Vagina (tissue), 2 donors: Measurements from ENCODE around the gene ZNF443. TPM values are rescaled to one million over a fixed set of nuclear protein-coding genes. Genes with fewer than 3 reads are reported as not detected.
"Not testable (repeated sequence)": the region's sequence is repeated elsewhere in the genome, so short reads cannot be mapped to it uniquely, and the experiment has no call there.

ENCODE experiments used
- DNase-seq, 2 donors: peaks; one replicate each; pipeline ENCODE4 v3.0.0-alpha.2; 2017; ENCODE audit errors: extremely low spot score in 2 of 2
- H3K27ac ChIP-seq: fragments of 200-600 bp; sonication (generic); one replicate; pipeline ENCODE4 v1.5.1; 2019
- H3K27me3 ChIP-seq: fragments of 200-600 bp; sonication (generic); one replicate; pipeline ENCODE4 v1.5.1; 2019
- H3K36me3 ChIP-seq, 2 donors: fragments of 200-600 bp; sonication (generic); one replicate each; pipeline ENCODE4 v1.5.1; 2017 to 2019
- H3K4me1 ChIP-seq: fragments of 200-600 bp; sonication (generic); one replicate; pipeline ENCODE4 v1.5.1; 2019
- H3K4me3 ChIP-seq, 2 donors: fragments of 200-600 bp; sonication (generic); 1 replicate in 1 of 2; 2 replicates in 1 of 2; pipeline ENCODE4 v1.5.1; 2016 to 2019
- H3K9me3 ChIP-seq: fragments of 200-600 bp; sonication (generic); one replicate; pipeline ENCODE4 v1.5.1; 2019
- CTCF ChIP-seq, 3 experiments: fragments of 450-650 bp in 2 of 3; fragments of 200-600 bp in 1 of 3; sonication (generic) in 1 of 3; IDR thresholded peaks; one replicate each; pipeline ENCODE4 v1.5.1; 2017 to 2019; ENCODE audit warnings: antibody characterized with exemption in 3 of 3, mild to moderate bottlenecking in 2 of 3, moderate library complexity in 2 of 3
- POLR2A ChIP-seq, 2 donors: fragments of 450-650 bp; IDR thresholded peaks; one replicate each; pipeline ENCODE4 v1.6.1; 2017; ENCODE audit warnings: antibody characterized with exemption in 2 of 2, mild to moderate bottlenecking in 2 of 2, moderate library complexity in 2 of 2
- POLR2AphosphoS5 ChIP-seq, 2 donors: sonication (generic); formaldehyde crosslinking; IDR thresholded peaks; one replicate each; pipeline ENCODE4 v1.9.0; 2017; ENCODE audit warnings: antibody characterized with exemption in 2 of 2, mild to moderate bottlenecking in 2 of 2, low read depth in 1 of 2; ENCODE audit not compliant: insufficient read depth in 1 of 2
- intact Hi-C: fragments of 100-400 bp; cut with DNase I; formaldehyde crosslinking; loops from one replicate; pipeline ENCODE4 v1.15.1; 2023
- total RNA-seq: library from RNA; depleted of rRNA; stranded (reverse); fragments of >200 nt; gene quantifications from one replicate; pipeline ENCODE4 v1.2.3, GENCODE V29; 2016

ZNF443 gene
- total RNA-seq, 1 donor from 2014 or later, result 5.9 TPM

GRCh38 chr19:12465211-12465610 is 24.4 kb upstream of the ZNF443 start:
- H3K4me3 ChIP-seq, result no peak overlapping the region
- peaks cover 54% of the 10 kb centered on the region for H3K9me3 ChIP-seq
- no peaks in the 10 kb centered on the region for H3K27me3 ChIP-seq
- H3K36me3 ChIP-seq, result peaks cover 0 to 35% of the 10 kb centered on the region in 2 donors
- no peak overlapping the region for H3K27ac ChIP-seq
- TF ChIP-seq CTCF (IDR thresholded peaks at IDR 0.05), result no peak
- no peak for TF ChIP-seq POLR2A (IDR thresholded peaks at IDR 0.05)
- no peak for TF ChIP-seq POLR2AphosphoS5 (IDR thresholded peaks at IDR 0.05; ENCODE audit: insufficient read depth in 1 of 2, low read depth in 1 of 2)
- intact Hi-C loops, result no loop called here
- H3K4me1 ChIP-seq, result no peaks in the 10 kb centered on the region
- no peak for DNase-seq

- no peak for TF ChIP-seq POLR2A (IDR thresholded peaks at IDR 0.05)
- no peak for TF ChIP-seq POLR2AphosphoS5 (IDR thresholded peaks at IDR 0.05; ENCODE audit: insufficient read depth in 1 of 2, low read depth in 1 of 2)
- TF ChIP-seq CTCF (IDR thresholded peaks at IDR 0.05), result no peak
- Histone ChIP-seq H3K36me3 (peaks cover 0 to 35% of the 10 kb centered on the region in 2 donors), H3K9me3 (peaks cover 56% of the 10 kb centered on the region)
Observed at GRCh38 chr19:12464769-12465168, 23.9 kb upstream of the ZNF443 start.

GRCh38 chr19:12464139-12464538 is 23.3 kb upstream of the ZNF443 start:
- intact Hi-C loops, H3K27me3 ChIP-seq, H3K4me1 ChIP-seq, H3K27ac ChIP-seq, H3K4me3 ChIP-seq, DNase-seq: not testable (repeated sequence)
- peaks cover 0 to 35% of the 10 kb centered on the region in 2 donors for H3K36me3 ChIP-seq
- H3K9me3 ChIP-seq, result peaks cover 55% of the 10 kb centered on the region

More at GRCh38 chr19:12464769-12465168, 23.9 kb upstream of the ZNF443 start:
- Histone ChIP-seq H3K27ac (no peak overlapping the region), H3K27me3 (no peaks in the 10 kb centered on the region), H3K4me3 (no peak overlapping the region), H3K4me1 (no peaks in the 10 kb centered on the region)
- DNase-seq, result no peak
- intact Hi-C loops, result no loop called here

- no peak overlapping the region for H3K27ac ChIP-seq
- no peak for DNase-seq
- H3K9me3 ChIP-seq, result peaks cover 8% of the 10 kb centered on the region
- no peak for TF ChIP-seq CTCF (IDR thresholded peaks at IDR 0.05)
- no peak for TF ChIP-seq POLR2A (IDR thresholded peaks at IDR 0.05)
- no peak for TF ChIP-seq POLR2AphosphoS5 (IDR thresholded peaks at IDR 0.05; ENCODE audit: insufficient read depth in 1 of 2, low read depth in 1 of 2)
- intact Hi-C loops, result no loop called here
- H3K4me3 ChIP-seq, result no peak overlapping the region
- H3K4me1 ChIP-seq, result no peaks in the 10 kb centered on the region
- no peaks in the 10 kb centered on the region for H3K36me3 ChIP-seq
- no peaks in the 10 kb centered on the region for H3K27me3 ChIP-seq
Observed at GRCh38 chr19:12453495-12453894, 12.7 kb upstream of the ZNF443 start.

GRCh38 chr19:12450844-12451243 is 10.0 kb upstream of the ZNF443 start:
- H3K36me3 ChIP-seq, result no peaks in the 10 kb centered on the region
- TF ChIP-seq POLR2AphosphoS5 (IDR thresholded peaks at IDR 0.05; ENCODE audit: insufficient read depth in 1 of 2, low read depth in 1 of 2), result no peak
- no peak for TF ChIP-seq POLR2A (IDR thresholded peaks at IDR 0.05)
- no peak for TF ChIP-seq CTCF (IDR thresholded peaks at IDR 0.05)
- no peak overlapping the region for H3K27ac ChIP-seq
- H3K9me3 ChIP-seq, result peaks cover 8% of the 10 kb centered on the region
- H3K27me3 ChIP-seq, result no peaks in the 10 kb centered on the region
- DNase-seq, result no peak
- intact Hi-C loops, result no loop called here
- no peak overlapping the region for H3K4me3 ChIP-seq
- H3K4me1 ChIP-seq, result no peaks in the 10 kb centered on the region

DNA sequence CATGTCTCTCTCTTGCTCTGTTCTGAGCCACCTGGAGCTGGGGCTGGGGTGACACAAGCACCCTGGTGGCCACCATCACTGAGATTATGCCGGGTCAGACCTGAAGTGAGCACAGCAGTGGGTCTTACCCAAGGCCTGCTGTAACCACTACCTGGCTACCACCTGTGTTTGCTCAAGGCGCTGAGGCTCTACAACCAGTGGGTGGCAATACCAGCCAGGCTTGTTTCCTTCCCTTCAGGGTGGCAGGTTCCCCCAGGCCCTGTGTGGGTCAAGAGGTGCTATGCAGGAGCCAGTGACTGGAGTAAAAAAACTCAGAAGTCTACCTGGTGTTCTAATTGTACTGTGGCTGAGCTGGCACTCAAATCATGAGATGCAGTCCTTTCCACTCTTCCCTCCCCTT is 8.0 kb upstream of the ZNF443 start:
- intact Hi-C loops, result no loop called here

More for the DNA sequence above, 8.0 kb upstream of the ZNF443 start:
- no peaks in the 10 kb centered on the region for H3K36me3 ChIP-seq
- no peak for DNase-seq
- no peak overlapping the region for H3K27ac ChIP-seq
- no peak for TF ChIP-seq CTCF (IDR thresholded peaks at IDR 0.05)
- no peak for TF ChIP-seq POLR2AphosphoS5 (IDR thresholded peaks at IDR 0.05; ENCODE audit: insufficient read depth in 1 of 2, low read depth in 1 of 2)
- no peak for TF ChIP-seq POLR2A (IDR thresholded peaks at IDR 0.05)
- no peaks in the 10 kb centered on the region for H3K27me3 ChIP-seq
- H3K4me3 ChIP-seq, result no peak overlapping the region
- H3K4me1 ChIP-seq, result no peaks in the 10 kb centered on the region
- H3K9me3 ChIP-seq, result peaks cover 8% of the 10 kb centered on the region
